ENCODE measurements around the gene HERPUD1.

- TF ChIP-seq CTCF (IDR thresholded peaks at IDR 0.05) = no peak
- no peak for TF ChIP-seq MAX (IDR thresholded peaks at IDR 0.05; ENCODE audit: low read depth)
- TF ChIP-seq ZBTB33 (IDR thresholded peaks at IDR 0.05; ENCODE audit: borderline replicate concordance, low read depth) = no peak
- TF ChIP-seq USF2 (IDR thresholded peaks at IDR 0.05; ENCODE audit: borderline replicate concordance, low read depth, low read length) = no peak
- no peak for TF ChIP-seq EP300 (IDR thresholded peaks at IDR 0.05; ENCODE audit: borderline replicate concordance in 1 of 2, low read depth in 1 of 2, low read length in 1 of 2)
- no peak for TF ChIP-seq RAD21 (IDR thresholded peaks at IDR 0.05; ENCODE audit: low read length)
- TF ChIP-seq FOXJ3 (CRISPR knock-in tag; IDR thresholded peaks at IDR 0.05) = no peak
- TF ChIP-seq POLR2AphosphoS5 (IDR thresholded peaks at IDR 0.05; ENCODE audit: low read depth, low read length) = no peak
- no peak for TF ChIP-seq TEAD4 (IDR thresholded peaks at IDR 0.05; ENCODE audit: borderline replicate concordance, insufficient read depth)
- TF ChIP-seq PBX3 (IDR thresholded peaks at IDR 0.05) = no peak
- TF ChIP-seq EZH2phosphoT487 (IDR thresholded peaks at IDR 0.05; ENCODE audit: borderline replicate concordance, low read depth) = no peak
These were observed 45.1 kb upstream of the HERPUD1 start for GRCh38 chr16:56886826-56887225.

All from SK-N-SH (cell line).